Measurements from ENCODE around the gene EPN2. TPM values are rescaled to one million over a fixed set of nuclear protein-coding genes. Genes with fewer than 3 reads are reported as not detected.

Gene EPN2
- total RNA-seq, result 19.5 and 22.3 TPM in 2 replicates

DNA sequence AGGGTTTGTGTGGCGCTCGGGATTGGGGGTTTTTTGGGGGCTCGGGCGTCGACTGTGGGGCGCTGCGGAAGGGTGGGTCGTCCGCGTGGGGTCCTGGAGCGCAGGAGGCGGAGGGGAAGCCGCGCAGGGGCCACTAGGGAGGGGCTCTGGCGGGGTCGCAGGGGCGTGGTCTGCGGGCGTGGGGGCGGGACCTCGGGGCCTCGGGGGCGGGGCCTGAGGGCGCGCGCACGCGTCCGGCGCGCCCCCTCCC lies at the start of gene EPN2:
EPN2 (plus strand) TSS at position 228 of the 250 bp plus-strand sequence. CDS start 45,754 bp downstream, outside the sequence.

DNA sequence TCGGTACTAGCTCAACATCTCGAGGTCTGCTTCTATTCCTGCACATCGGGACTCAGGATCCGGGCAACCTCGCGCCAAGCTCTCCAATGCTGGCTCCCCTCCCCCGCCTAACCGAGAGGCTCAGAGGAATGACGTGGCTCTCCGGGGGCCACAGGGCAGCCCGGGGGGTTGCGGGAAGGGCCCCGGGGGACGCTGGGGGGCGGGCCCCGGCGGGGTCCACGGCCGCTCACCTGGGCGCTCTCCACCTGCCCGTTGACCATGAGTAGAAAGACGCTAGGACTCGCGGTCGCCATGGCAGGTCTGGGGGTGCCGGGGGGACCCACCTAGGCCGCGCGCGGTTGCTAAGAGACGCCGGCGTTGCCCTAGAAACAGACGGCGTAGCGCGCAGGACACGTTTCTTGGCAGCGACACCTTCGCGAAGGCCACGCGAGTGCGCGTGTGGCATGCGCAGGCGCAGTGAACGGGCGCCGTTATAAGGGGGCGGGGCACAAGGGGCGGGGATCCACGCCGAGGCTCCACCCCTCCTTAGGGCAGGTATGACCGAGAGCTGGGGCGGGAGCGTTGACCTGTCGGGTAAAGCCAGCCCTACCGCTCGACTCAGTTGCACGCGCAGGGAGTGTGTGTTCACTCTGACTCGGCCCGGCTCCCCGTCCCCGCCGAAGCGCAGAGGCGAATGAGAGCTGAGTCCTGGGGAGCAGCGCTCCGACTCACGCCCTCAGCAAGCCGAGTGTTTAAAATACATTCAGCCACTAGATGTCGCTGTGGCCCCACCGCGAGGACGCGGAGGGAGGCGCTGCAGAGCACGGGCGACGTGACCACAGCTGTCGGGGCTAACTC lies 125.3 kb downstream of the EPN2 start, which contains the start of gene B9D1:
B9D1 (minus strand) TSS at position 447 of the 837 bp plus-strand sequence; CDS start at position 293, 154 bp downstream.

DNA sequence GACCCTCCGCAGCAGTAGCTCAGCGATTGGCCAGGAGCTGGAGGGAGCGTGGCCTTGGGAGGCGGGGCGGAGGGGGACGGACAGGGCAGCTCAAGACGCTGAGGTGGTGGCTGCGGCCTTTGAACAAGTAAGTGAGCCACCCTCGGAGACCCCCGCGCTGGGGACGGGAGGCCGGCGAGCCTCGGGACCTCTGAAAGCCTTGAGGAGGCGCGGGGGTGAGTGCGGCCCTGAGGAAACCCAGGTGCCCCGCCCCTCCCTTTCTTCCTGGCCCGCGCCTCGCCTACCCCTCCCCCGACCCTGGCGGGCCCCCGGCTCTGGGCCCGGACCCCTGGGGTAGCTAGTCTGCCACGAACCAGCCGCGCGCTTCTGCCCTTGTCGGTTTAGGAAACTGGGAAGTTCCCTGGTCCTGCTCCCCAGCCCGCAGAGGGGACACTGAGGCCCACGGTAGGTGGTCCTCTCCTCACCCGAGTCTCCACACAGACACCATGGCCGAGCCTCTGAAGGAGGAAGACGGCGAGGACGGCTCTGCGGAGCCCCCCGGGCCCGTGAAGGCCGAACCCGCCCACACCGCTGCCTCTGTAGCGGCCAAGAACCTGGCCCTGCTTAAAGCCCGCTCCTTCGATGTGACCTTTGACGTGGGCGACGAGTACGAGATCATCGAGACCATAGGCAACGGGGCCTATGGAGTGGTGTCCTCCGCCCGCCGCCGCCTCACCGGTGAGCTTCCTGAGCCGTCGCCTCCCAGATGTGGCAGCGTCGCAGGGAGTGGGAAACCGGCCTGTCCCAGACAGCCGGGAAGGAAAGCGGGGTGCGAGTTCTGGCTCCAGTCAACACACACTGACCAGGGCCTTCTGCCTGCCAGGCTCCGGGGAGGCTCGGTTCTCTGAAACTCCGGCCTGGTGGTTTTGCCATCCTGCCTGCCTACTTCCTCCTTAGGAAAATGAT lies 141.5 kb downstream of the EPN2 start, which contains the start of gene MAPK7:
MAPK7 (plus strand) TSS at position 83 of the 945 bp plus-strand sequence; CDS start at position 486, 403 bp downstream.

Other genes with a start within 250 kb of the EPN2 start
- 5.5 and 8.8 TPM in 2 replicates for gene FAM83G, start 232.6 kb upstream of the EPN2 start, total RNA-seq
- gene GRAP, start 190.4 kb upstream of the EPN2 start, total RNA-seq, result 0.14 and 0.18 TPM in 2 replicates
- not detected in 2 replicates for gene GRAPL, start 109.8 kb upstream of the EPN2 start, total RNA-seq
- 48.0 and 63.6 TPM in 2 replicates for gene B9D1, start 125.4 kb downstream of the EPN2 start, total RNA-seq
- gene MAPK7, start 141.1 kb downstream of the EPN2 start, total RNA-seq, result 9.1 and 12.4 TPM in 2 replicates
- gene MFAP4, start 149.8 kb downstream of the EPN2 start, total RNA-seq, result 26.3 and 33.5 TPM in 2 replicates
- gene RNF112, start 173.9 kb downstream of the EPN2 start, total RNA-seq, result 5.1 and 6.1 TPM in 2 replicates